GM21576 (cell line): Measurements from ENCODE around the gene PKP3.
"Not testable (repeated sequence)": the region's sequence is repeated elsewhere in the genome, so short reads cannot be mapped to it uniquely, and the experiment has no call there.

Experiments used
- ATAC-seq: cut with Tn5 transposase; IDR thresholded peaks from one replicate; pipeline ENCODE4 v1.9.1; 2021; ENCODE audit warnings: mild to moderate bottlenecking, moderate library complexity; ENCODE audit not compliant: unreplicated experiment

The PKP3 gene

GRCh38 chr11:394034-394857 is at the start of gene PKP3:
Gene PKP3 (plus strand): TSS chr11:394209. CDS start chr11:394293, 84 bp downstream.
- no peak for ATAC-seq

- no peak for ATAC-seq
These were observed 49.0 kb upstream of the PKP3 start for GRCh38 chr11:344836-345578.

GRCh38 chr11:346529-346928 is 47.5 kb upstream of the PKP3 start:
- no peak for ATAC-seq

GRCh38 chr11:349270-349954 is 44.6 kb upstream of the PKP3 start:
- not testable (repeated sequence) for ATAC-seq

GRCh38 chr11:350033-350722 is 43.8 kb upstream of the PKP3 start:
- ATAC-seq: not testable (repeated sequence)

GRCh38 chr11:350723-351255 is 43.2 kb upstream of the PKP3 start:
- no peak for ATAC-seq

- no peak for ATAC-seq
These were observed 42.6 kb upstream of the PKP3 start for GRCh38 chr11:351411-351810.

GRCh38 chr11:352456-353031 is 41.5 kb upstream of the PKP3 start:
- no peak for ATAC-seq

GRCh38 chr11:353179-353873 is 40.7 kb upstream of the PKP3 start:
- ATAC-seq: no peak

GRCh38 chr11:355581-356458 is 38.2 kb upstream of the PKP3 start:
- ATAC-seq: no peak

- no peak for ATAC-seq
These were observed 37.4 kb upstream of the PKP3 start for GRCh38 chr11:356610-357009.

- ATAC-seq: no peak
These were observed 36.4 kb upstream of the PKP3 start for GRCh38 chr11:357582-357981.

GRCh38 chr11:358129-358800 is 35.7 kb upstream of the PKP3 start:
- no peak for ATAC-seq

- no peak for ATAC-seq
These were observed 34.8 kb upstream of the PKP3 start for GRCh38 chr11:359181-359714.

GRCh38 chr11:360326-361280 is 33.4 kb upstream of the PKP3 start:
- no peak for ATAC-seq

- ATAC-seq: no peak
These were observed 31.2 kb upstream of the PKP3 start for GRCh38 chr11:362642-363442.
